HG03575 (cell line): Measurements from ENCODE around the gene SMURF1.

Experiments used
- ATAC-seq: cut with Tn5 transposase; IDR thresholded peaks from one replicate; pipeline ENCODE4 v1.9.1; 2021; ENCODE audit not compliant: unreplicated experiment, insufficient number of reproducible peaks, low FRiP score; ENCODE audit errors: extremely low read depth

The SMURF1 gene

GRCh38 chr7:99000904-99001465, 142.9 kb downstream of the SMURF1 start:
- ATAC-seq: no peak

- no peak for ATAC-seq
These were observed 143.6 kb downstream of the SMURF1 start for GRCh38 chr7:99000196-99000903.

GRCh38 chr7:98998821-98999725, 144.8 kb downstream of the SMURF1 start:
- ATAC-seq: no peak

- no peak for ATAC-seq
These were observed 146.1 kb downstream of the SMURF1 start for GRCh38 chr7:98997846-98998245.

- ATAC-seq: no peak
These were observed 147.8 kb downstream of the SMURF1 start for GRCh38 chr7:98996150-98996552.

- no peak for ATAC-seq
These were observed 148.3 kb downstream of the SMURF1 start for GRCh38 chr7:98995523-98996149.

GRCh38 chr7:98995111-98995510, 148.8 kb downstream of the SMURF1 start:
- ATAC-seq: no peak

- no peak for ATAC-seq
These were observed 149.6 kb downstream of the SMURF1 start for GRCh38 chr7:98994046-98994944.

- no peak for ATAC-seq
These were observed 150.6 kb downstream of the SMURF1 start for GRCh38 chr7:98993024-98993897.

- ATAC-seq: no peak
These were observed 151.8 kb downstream of the SMURF1 start for GRCh38 chr7:98992076-98992475.

GRCh38 chr7:98991141-98991540, 152.8 kb downstream of the SMURF1 start:
- no peak for ATAC-seq

- no peak for ATAC-seq
These were observed 153.6 kb downstream of the SMURF1 start for GRCh38 chr7:98990356-98990755.

- ATAC-seq: no peak
These were observed 155.3 kb downstream of the SMURF1 start for GRCh38 chr7:98988641-98989040.

- no peak for ATAC-seq
These were observed 158.0 kb downstream of the SMURF1 start for GRCh38 chr7:98985945-98986344.

GRCh38 chr7:98985406-98985805, 158.5 kb downstream of the SMURF1 start:
- ATAC-seq: no peak

GRCh38 chr7:98984126-98984525, 159.8 kb downstream of the SMURF1 start:
- no peak for ATAC-seq

GRCh38 chr7:98982686-98983085, 161.2 kb downstream of the SMURF1 start:
- ATAC-seq: no peak

GRCh38 chr7:98981701-98982100, 162.2 kb downstream of the SMURF1 start:
- ATAC-seq: no peak
